HCT116 (cell line): ENCODE measurements around the gene NEURL1. TPM values are rescaled to one million over a fixed set of nuclear protein-coding genes. Genes with fewer than 3 reads are reported as not detected.

Experiments used
- ATAC-seq: fragments of 200-7000 bp; cut with Tn5 transposase; 2 replicates; pipeline ENCODE4 v1.9.1; 2020; ENCODE audit warnings: mild to moderate bottlenecking, moderate library complexity
- BruUV-seq: library from RNA; stranded (reverse); fragments of 400-500 nt; replicated peaks from 2 replicates; lab custom pipeline; 2021; lab: Mats Ljungman, UMichigan
- CTCF ChIA-PET: fragments of 300-600 bp; sonication (Branson Sonifier 250); formaldehyde crosslinking; loops from one replicate; lab custom pipeline; 2021; ENCODE audit warnings: antibody characterized with exemption; lab: Charles Lee
- POLR2A ChIA-PET: fragments of 300-600, 350-600 bp; sonication (Branson Sonifier 250); formaldehyde crosslinking; loops from one replicate; lab custom pipeline; 2021; ENCODE audit warnings: antibody characterized with exemption; lab: Charles Lee
- RAD21 ChIA-PET, 2 experiments: fragments of 300-600 bp; sonication (Branson Sonifier 250); formaldehyde crosslinking; loops; one replicate each; lab custom pipeline; 2023; ENCODE audit warnings: low total read pairs in 2 of 2; ENCODE audit not compliant: uncharacterized antibody in 2 of 2, unreplicated experiment in 2 of 2, low non-redundant PET in 1 of 2; lab: Charles Lee
- DNase-seq: peaks from one replicate; pipeline ENCODE4 v3.0.0-alpha.2; 2010; ENCODE audit warnings: low read depth, low spot score
- H2AFZ ChIP-seq: fragments of 200-600 bp; shearing (Covaris generic), sonication (generic); 2 replicates; pipeline ENCODE4 v1.6.1; 2017; ENCODE audit warnings: low read depth, mixed run types, mixed read lengths, antibody characterized with exemption, low read length; ENCODE audit not compliant: poor library complexity, severe bottlenecking
- H3K27ac ChIP-seq: 2 replicates; pipeline ENCODE4 v1.5.1; 2012; ENCODE audit warnings: low read depth, low read length
- H3K27me3 ChIP-seq: fragments of 200-600 bp; sonication (generic); 2 replicates; pipeline ENCODE4 v1.6.1; 2016; ENCODE audit warnings: mixed run types, low read length, mixed read lengths; ENCODE audit not compliant: insufficient read depth
- H3K36me3 ChIP-seq, 2 experiments: fragments of 200-500 bp in 1 of 2; fragments of 200-600 bp in 1 of 2; sonication (Bioruptor generic) in 1 of 2; sonication (generic) in 1 of 2; 2 replicates each; pipeline versions ENCODE4 v1.5.1 to v1.6.1; 2014 to 2016; ENCODE audit warnings: low read length in 2 of 2, inconsistent platforms in 1 of 2, mixed read lengths in 1 of 2, mixed run types in 1 of 2; ENCODE audit not compliant: insufficient read depth in 2 of 2, control insufficient read depth in 1 of 2
- H3K4me1 ChIP-seq, 2 experiments: fragments of 200-600 bp in 1 of 2; sonication (generic) in 1 of 2; 2 replicates each; pipeline versions ENCODE4 v1.5.1 to v1.6.1; 2012 to 2017; ENCODE audit warnings: low read length in 2 of 2, inconsistent platforms in 1 of 2, mild to moderate bottlenecking in 1 of 2, mixed read lengths in 1 of 2, mixed run types in 1 of 2, moderate library complexity in 1 of 2; ENCODE audit not compliant: insufficient read depth in 2 of 2, control insufficient read depth in 1 of 2
- H3K4me2 ChIP-seq: fragments of 200-600 bp; sonication (generic); 2 replicates; pipeline ENCODE4 v1.6.1; 2017; ENCODE audit warnings: mixed run types, low read length, mixed read lengths
- H3K4me3 ChIP-seq, 2 experiments: fragments of 200-600 bp in 1 of 2; sonication (generic) in 1 of 2; replicated peaks in 1 of 2; 2 replicates each; pipeline ENCODE4 v1.5.1; 2011 to 2016; ENCODE audit warnings: low read length in 2 of 2, control low read depth in 1 of 2, low read depth in 1 of 2, mild to moderate bottlenecking in 1 of 2, mixed read lengths in 1 of 2, mixed run types in 1 of 2
- H3K79me2 ChIP-seq: fragments of 200-600 bp; sonication (generic); 2 replicates; pipeline ENCODE4 v1.6.1; 2017; ENCODE audit warnings: mild to moderate bottlenecking, mixed run types, low read length, moderate library complexity, mixed read lengths; ENCODE audit not compliant: insufficient read depth
- H3K9ac ChIP-seq: fragments of 200-600 bp; sonication (generic); 2 replicates; pipeline ENCODE4 v1.6.1; 2016; ENCODE audit warnings: low read length, mixed read lengths
- H3K9me2 ChIP-seq: fragments of 200-600 bp; sonication (generic), shearing (Covaris generic); 2 replicates; pipeline ENCODE4 v1.6.1; 2017; ENCODE audit warnings: mixed run types, mild to moderate bottlenecking, moderate library complexity; ENCODE audit not compliant: insufficient read depth
- H3K9me3 ChIP-seq, 2 experiments: fragments of 200-500 bp in 1 of 2; fragments of 200-600 bp in 1 of 2; sonication (Bioruptor generic) in 1 of 2; sonication (generic) in 1 of 2; 2 replicates each; pipeline ENCODE4 v1.6.1; 2014 to 2017; ENCODE audit warnings: low read length in 2 of 2, mixed read lengths in 2 of 2, inconsistent platforms in 1 of 2, low read depth in 1 of 2, mild to moderate bottlenecking in 1 of 2, mixed run types in 1 of 2, moderate library complexity in 1 of 2; ENCODE audit not compliant: control insufficient read depth in 1 of 2, insufficient read depth in 1 of 2
- H4K20me1 ChIP-seq: fragments of 200-600 bp; sonication (generic), shearing (Covaris generic); 2 replicates; pipeline ENCODE4 v1.6.1; 2017; ENCODE audit warnings: mixed run types, mild to moderate bottlenecking, moderate library complexity; ENCODE audit not compliant: insufficient read depth
- CBX3 ChIP-seq: IDR thresholded peaks from 2 replicates; pipeline ENCODE4 v1.6.1; 2012; ENCODE audit warnings: low read depth
- CEBPB ChIP-seq: IDR thresholded peaks from 2 replicates; pipeline ENCODE4 v1.6.1; 2012; ENCODE audit warnings: low read depth
- EGR1 ChIP-seq: IDR thresholded peaks from 2 replicates; pipeline ENCODE4 v1.6.1; 2012; ENCODE audit warnings: low read depth
- EZH2 ChIP-seq: fragments of 200-600 bp; sonication (generic); IDR thresholded peaks from 2 replicates; pipeline ENCODE4 v1.6.1; 2017; ENCODE audit warnings: antibody characterized with exemption, mixed run types
- FOSL1 ChIP-seq: IDR thresholded peaks from 2 replicates; pipeline ENCODE4 v1.6.1; 2012; ENCODE audit warnings: low read depth
- JUND ChIP-seq: IDR thresholded peaks from 2 replicates; pipeline ENCODE4 v1.6.1; 2012
- POLR2A ChIP-seq: IDR thresholded peaks from 2 replicates; pipeline ENCODE4 v1.7.0; 2011; ENCODE audit warnings: borderline replicate concordance; ENCODE audit not compliant: insufficient read depth, insufficient read length; ENCODE audit errors: extremely low read depth
- POLR2AphosphoS5 ChIP-seq: IDR thresholded peaks from 2 replicates; pipeline ENCODE4 v1.6.1; 2011; ENCODE audit warnings: mild to moderate bottlenecking, low read depth, low read length, moderate library complexity
- RAD21 ChIP-seq: IDR thresholded peaks from 2 replicates; pipeline ENCODE4 v1.6.1; 2012; ENCODE audit warnings: low read depth, mild to moderate bottlenecking
- SIN3A ChIP-seq: IDR thresholded peaks from 2 replicates; pipeline ENCODE4 v1.6.1; 2012; ENCODE audit warnings: low read depth
- SRF ChIP-seq: IDR thresholded peaks from 2 replicates; pipeline ENCODE4 v1.6.1; 2012; ENCODE audit warnings: low read depth
- ZNF274 ChIP-seq: fragments of 200-500 bp; sonication (Bioruptor generic); IDR thresholded peaks from 2 replicates; pipeline ENCODE4 v1.6.1; 2014; ENCODE audit warnings: mild to moderate bottlenecking, low read depth, low read length, inconsistent platforms
- intact Hi-C: fragments of 100-400 bp; cut with micrococcal nuclease; formaldehyde crosslinking; loops from 2 replicates; pipeline ENCODE4 v1.10.0; 2022
- total RNA-seq: library from RNA; stranded (reverse); gene quantifications from one replicate; pipeline ENCODE4 v1.2.1, GENCODE V29; 2021; ENCODE audit not compliant: unreplicated experiment
- TF ChIP-seq, protein P1 (sequence below), 3 experiments: fragments of 200-600 bp in 1 of 3; sonication (generic) in 1 of 3; IDR thresholded peaks in 2 of 3; conservative IDR thresholded peaks in 1 of 3; 2 replicates each; pipeline ENCODE4 v1.5.1; 2012 to 2017; ENCODE audit warnings: low read depth in 2 of 3, low read length in 2 of 3, antibody characterized with exemption in 1 of 3, borderline replicate concordance in 1 of 3, control low read depth in 1 of 3, mild to moderate bottlenecking in 1 of 3, mixed read lengths in 1 of 3, mixed run types in 1 of 3, moderate library complexity in 1 of 3; ENCODE audit not compliant: insufficient read depth in 1 of 3

Gene NEURL1
- total RNA-seq, 1 experiment from 2014 or later: 1.4 TPM

DNA sequence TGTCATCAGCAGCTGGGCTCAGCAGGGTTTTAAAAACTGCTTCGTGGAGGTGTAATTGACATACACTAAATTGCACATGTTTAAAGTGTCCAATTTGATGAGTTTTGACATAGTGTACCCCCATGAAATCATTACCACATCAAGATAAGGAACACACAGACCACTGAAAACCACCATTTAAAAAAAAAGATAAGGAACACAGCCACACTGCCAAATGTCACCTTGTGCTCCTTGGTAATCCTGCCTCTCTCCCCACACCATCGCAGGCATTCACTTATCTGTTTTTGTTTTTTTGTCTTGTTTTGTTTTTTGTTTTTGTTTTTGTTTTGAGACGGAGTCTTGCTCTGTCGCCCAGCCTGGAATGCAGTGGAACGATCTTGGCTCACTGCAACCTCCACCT, 75.0 kb downstream of the NEURL1 start:
- BruUV-seq: no TSS peak

DNA sequence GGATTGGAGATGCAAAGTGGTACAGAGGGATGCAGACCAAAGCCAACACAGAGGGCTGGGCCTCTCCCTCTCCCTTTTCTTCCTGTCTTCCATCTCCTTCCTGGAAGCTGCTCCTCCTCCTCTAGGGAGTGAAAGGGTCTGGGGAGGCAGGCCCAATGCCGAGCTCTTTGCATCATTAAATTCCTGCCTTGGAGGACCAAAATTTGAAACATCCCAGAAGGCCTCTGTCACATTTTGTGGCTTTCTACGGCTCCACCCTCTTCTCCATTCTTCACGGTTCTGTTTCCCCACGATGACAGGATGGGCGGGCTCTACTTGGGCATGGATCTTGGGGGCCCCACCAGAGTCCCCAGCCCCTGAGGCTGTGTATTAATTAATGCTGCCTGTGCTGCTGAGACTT, 76.4 kb downstream of the NEURL1 start:
- no TSS peak for BruUV-seq
- ATAC-seq (no peak), DNase-seq (no peak)
- ChIA-PET POLR2A (no interaction called here), CTCF (interaction anchor here (1.3 kb wide), 1 partner anchor 23 kb away, joined by 5 read pairs; no protein-coding TSS in a partner anchor), RAD21 (no interaction called here)
- peaks cover 0 to 20% of the 10 kb centered on the region in 2 experiments; a peak in 1 of 4 replicates for H3K4me1 ChIP-seq
- H3K79me2 ChIP-seq: no peaks in the 10 kb centered on the region
- no peaks in the 10 kb centered on the region for H3K9me3 ChIP-seq
- H2AFZ ChIP-seq: no peak overlapping the region
- no peak overlapping the region for H3K4me3 ChIP-seq
- H3K36me3 ChIP-seq: no peaks in the 10 kb centered on the region
- no peak overlapping the region for H3K9ac ChIP-seq
- no peak overlapping the region for H3K27ac ChIP-seq
- no peaks in the 10 kb centered on the region for H4K20me1 ChIP-seq
- intact Hi-C loops: no loop called here
- H3K4me2 ChIP-seq: no peak overlapping the region
- TF ChIP-seq, protein P1, sequence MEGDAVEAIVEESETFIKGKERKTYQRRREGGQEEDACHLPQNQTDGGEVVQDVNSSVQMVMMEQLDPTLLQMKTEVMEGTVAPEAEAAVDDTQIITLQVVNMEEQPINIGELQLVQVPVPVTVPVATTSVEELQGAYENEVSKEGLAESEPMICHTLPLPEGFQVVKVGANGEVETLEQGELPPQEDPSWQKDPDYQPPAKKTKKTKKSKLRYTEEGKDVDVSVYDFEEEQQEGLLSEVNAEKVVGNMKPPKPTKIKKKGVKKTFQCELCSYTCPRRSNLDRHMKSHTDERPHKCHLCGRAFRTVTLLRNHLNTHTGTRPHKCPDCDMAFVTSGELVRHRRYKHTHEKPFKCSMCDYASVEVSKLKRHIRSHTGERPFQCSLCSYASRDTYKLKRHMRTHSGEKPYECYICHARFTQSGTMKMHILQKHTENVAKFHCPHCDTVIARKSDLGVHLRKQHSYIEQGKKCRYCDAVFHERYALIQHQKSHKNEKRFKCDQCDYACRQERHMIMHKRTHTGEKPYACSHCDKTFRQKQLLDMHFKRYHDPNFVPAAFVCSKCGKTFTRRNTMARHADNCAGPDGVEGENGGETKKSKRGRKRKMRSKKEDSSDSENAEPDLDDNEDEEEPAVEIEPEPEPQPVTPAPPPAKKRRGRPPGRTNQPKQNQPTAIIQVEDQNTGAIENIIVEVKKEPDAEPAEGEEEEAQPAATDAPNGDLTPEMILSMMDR (IDR thresholded peaks at IDR 0.05 in 2 of 3, conservative IDR thresholded peaks at IDR 0.05 in 1 of 3; ENCODE audit: borderline replicate concordance in 1 of 3, insufficient read depth in 1 of 3, low read depth in 2 of 3, low read length in 2 of 3): no peak
- TF ChIP-seq EGR1 (no peak), FOSL1 (no peak), CEBPB (no peak), POLR2A (no peak)
- H3K9me2 ChIP-seq: no peaks in the 10 kb centered on the region
- H3K27me3 ChIP-seq: no peaks in the 10 kb centered on the region

More for the DNA sequence above, 75.0 kb downstream of the NEURL1 start:
- ChIA-PET POLR2A (no interaction called here), CTCF (no interaction called here), RAD21 (no interaction called here)
- no peak overlapping the region for H3K9ac ChIP-seq
- no peak overlapping the region for H2AFZ ChIP-seq
- no peaks in the 10 kb centered on the region for H3K79me2 ChIP-seq
- intact Hi-C loops: no loop called here
- no peaks in the 10 kb centered on the region for H3K9me3 ChIP-seq
- H3K4me1 ChIP-seq: peaks cover 0 to 26% of the 10 kb centered on the region in 2 experiments; a peak in 1 of 4 replicates
- no peaks in the 10 kb centered on the region for H3K27me3 ChIP-seq
- no peak overlapping the region for H3K4me3 ChIP-seq
- no peak for TF ChIP-seq POLR2AphosphoS5
- TF ChIP-seq EZH2: no peak
- TF ChIP-seq ZNF274: no peak
- no peak for TF ChIP-seq SIN3A
- TF ChIP-seq SRF: no peak
- TF ChIP-seq FOSL1: no peak
- TF ChIP-seq, protein P1 (IDR thresholded peaks at IDR 0.05 in 2 of 3, conservative IDR thresholded peaks at IDR 0.05 in 1 of 3; ENCODE audit: borderline replicate concordance in 1 of 3, insufficient read depth in 1 of 3, low read depth in 2 of 3, low read length in 2 of 3): no peak
- TF ChIP-seq CBX3: no peak
- no peak for TF ChIP-seq RAD21
- TF ChIP-seq CEBPB: no peak
- TF ChIP-seq JUND: no peak
- no peak overlapping the region for H3K4me2 ChIP-seq
- H3K36me3 ChIP-seq: no peaks in the 10 kb centered on the region
- no peaks in the 10 kb centered on the region for H3K9me2 ChIP-seq
- ATAC-seq (no peak), DNase-seq (no peak)
- no peaks in the 10 kb centered on the region for H4K20me1 ChIP-seq
- H3K27ac ChIP-seq: no peak overlapping the region
